HepG2 (cell line): ENCODE data around the gene DAPK1. TPM values are rescaled to one million over a fixed set of nuclear protein-coding genes. Genes with fewer than 3 reads are reported as not detected.

Experiments used
- ATAC-seq: fragments of 200-7000 bp; cut with Tn5 transposase; 3 replicates; pipeline ENCODE4 v1.9.1; 2020; ENCODE audit warnings: mild to moderate bottlenecking, moderate library complexity
- BruUV-seq: library from RNA; stranded (reverse); fragments of 400-500 nt; replicated peaks from 2 replicates; lab custom pipeline; 2021; lab: Mats Ljungman, UMichigan
- CTCF ChIA-PET: fragments of 300-600 bp; formaldehyde crosslinking; extraction: SDS; loops from one replicate; lab custom pipeline; 2021; ENCODE audit warnings: low total read pairs, inconsistent platforms, low intra/inter-chr PET ratio; lab: Yijun Ruan, JAX
- POLR2A ChIA-PET: fragments of 350-600 bp; sonication (Branson Sonifier 250); formaldehyde crosslinking; loops from one replicate; lab custom pipeline; 2020; ENCODE audit warnings: antibody characterized with exemption, inconsistent platforms; lab: Yijun Ruan, JAX
- DNase-seq: peaks from one replicate; pipeline ENCODE4 v3.0.0-alpha.2; 2015; ENCODE audit warnings: low spot score
- FAIRE-seq: peaks from 3 replicates; lab custom pipeline; 2011; peaks lifted over from hg19 to GRCh38; lab: Jason Lieb, UNC
- H2AFZ ChIP-seq: one replicate; pipeline ENCODE4 v1.6.1; 2011; ENCODE audit warnings: low read length, inconsistent platforms
- H3K27ac ChIP-seq: fragments of 300-600 bp; 3 replicates; pipeline ENCODE4 v1.8.0; 2011; ENCODE audit warnings: mixed run types, mild to moderate bottlenecking, mixed read lengths, low read length, inconsistent platforms; ENCODE audit not compliant: insufficient read depth; ENCODE audit errors: extremely low read length
- H3K27me3 ChIP-seq, 2 experiments: fragments of 200-600 bp in 1 of 2; 2 replicates in 1 of 2; 3 replicates in 1 of 2; pipeline versions ENCODE4 v1.6.0 to v1.8.0; 2011; ENCODE audit warnings: low read length in 2 of 2, mild to moderate bottlenecking in 2 of 2, moderate library complexity in 2 of 2, inconsistent platforms in 1 of 2; ENCODE audit not compliant: insufficient read depth in 2 of 2, control insufficient read depth in 1 of 2
- H3K36me3 ChIP-seq, 2 experiments: fragments of 200-600 bp in 1 of 2; replicated peaks in 1 of 2; 2 replicates in 1 of 2; 3 replicates in 1 of 2; pipeline versions ENCODE4 v1.5.1 to v1.8.0; 2011; ENCODE audit warnings: low read length in 2 of 2, inconsistent platforms in 1 of 2; ENCODE audit not compliant: insufficient read depth in 2 of 2, control insufficient read depth in 1 of 2
- H3K4me1 ChIP-seq: 2 replicates; pipeline ENCODE4 v1.5.1; 2012; ENCODE audit warnings: low read length, inconsistent platforms; ENCODE audit not compliant: insufficient read depth
- H3K4me2 ChIP-seq: 2 replicates; pipeline ENCODE4 v1.6.0; 2011; ENCODE audit warnings: low read depth, low read length, inconsistent platforms
- H3K4me3 ChIP-seq, 3 experiments: fragments of 200-600 bp in 1 of 3; sonication (generic), shearing (Covaris generic) in 1 of 3; replicated peaks in 1 of 3; 2 replicates each; pipeline ENCODE4 v1.5.1; 2011 to 2016; ENCODE audit warnings: low read length in 3 of 3, inconsistent platforms in 2 of 3, low read depth in 2 of 3, mild to moderate bottlenecking in 2 of 3, control low read depth in 1 of 3, mixed read lengths in 1 of 3; ENCODE audit not compliant: insufficient read depth in 1 of 3
- H3K79me2 ChIP-seq: one replicate; pipeline ENCODE4 v1.6.1; 2011; ENCODE audit warnings: low read length, inconsistent platforms; ENCODE audit not compliant: insufficient read depth
- H3K9ac ChIP-seq: 2 replicates; pipeline ENCODE4 v1.6.0; 2011; ENCODE audit warnings: mild to moderate bottlenecking, low read depth, low read length, inconsistent platforms; ENCODE audit not compliant: insufficient read depth
- H3K9me3 ChIP-seq: 2 replicates; pipeline ENCODE4 v1.5.1; 2012; ENCODE audit warnings: mild to moderate bottlenecking, low read length
- H4K20me1 ChIP-seq: 2 replicates; pipeline ENCODE4 v1.6.0; 2011; ENCODE audit warnings: inconsistent platforms, mild to moderate bottlenecking, low read length, moderate library complexity; ENCODE audit not compliant: insufficient read depth
- ATM ChIP-seq: fragments of 450-650 bp; IDR thresholded peaks from 2 replicates; pipeline ENCODE4 v1.7.1; 2017; ENCODE audit warnings: mild to moderate bottlenecking, borderline replicate concordance
- FOXA3 ChIP-seq: IDR thresholded peaks from 2 replicates; pipeline ENCODE4 v1.6.1; 2016; ENCODE audit warnings: missing genetic modification reagents, missing compliant biosample characterization
- GATAD2A ChIP-seq: IDR thresholded peaks from 2 replicates; pipeline ENCODE4 v1.6.1; 2016
- TGIF2 ChIP-seq: IDR thresholded peaks from 2 replicates; pipeline ENCODE4 v1.6.1; 2016; ENCODE audit warnings: control low read depth, missing compliant biosample characterization
- ZFP36L1 ChIP-seq: sonication (generic); formaldehyde crosslinking; IDR thresholded peaks from 2 replicates; pipeline ENCODE4 v1.8.0; 2022; ENCODE audit warnings: mild to moderate bottlenecking, missing genetic modification reagents, moderate library complexity
- ZNF275 ChIP-seq: sonication (generic); formaldehyde crosslinking; IDR thresholded peaks from 2 replicates; pipeline ENCODE4 v1.8.0; 2022; ENCODE audit warnings: missing genetic modification reagents, mild to moderate bottlenecking, inconsistent platforms, borderline replicate concordance
- ZNF343 ChIP-seq: sonication (generic); formaldehyde crosslinking; IDR thresholded peaks from 2 replicates; pipeline ENCODE4 v1.4.0; 2020; ENCODE audit warnings: mild to moderate bottlenecking, missing genetic modification reagents
- ZNF670 ChIP-seq: sonication (generic); formaldehyde crosslinking; IDR thresholded peaks from 2 replicates; pipeline ENCODE4 v1.8.0; 2022; ENCODE audit warnings: mild to moderate bottlenecking, missing genetic modification reagents, borderline replicate concordance
- WGBS: methylation state at CpG from one replicate; pipeline ENCODE4 v1.1.6; 2017; ENCODE audit warnings: low lambda C conversion rate; 5-methylcytosine and 5-hydroxymethylcytosine counted together
- in situ Hi-C: cut with HindIII; loops from 2 replicates; pipeline ENCODE4 v1.10.0; 2017; ENCODE audit warnings: low pct_unique_long_range_greater_than_20kb; ENCODE audit not compliant: extremely low pct_ligation_motif_present
- intact Hi-C: fragments of 100-400 bp; cut with micrococcal nuclease; formaldehyde crosslinking; loops from one replicate; pipeline ENCODE4 v1.10.0; 2022; ENCODE audit not compliant: unreplicated experiment
- polyA plus RNA-seq, 8 experiments: library from polyadenylated mRNA; depleted of rRNA in 3 of 8; stranded (reverse) in 7 of 8; unstranded in 1 of 8; fragments of >200 nt; fragmentation: Illumina TruSeq in 4 of 8; extraction: Trizol in 4 of 8; gene quantifications; 2 replicates each; pipeline versions ENCODE4 v1.2.1 to v1.2.3, GENCODE V29; 2011 to 2016; ENCODE audit warnings: low read depth in 4 of 8, missing spikeins in 1 of 8, mixed read lengths in 1 of 8; ENCODE audit not compliant: insufficient read depth in 1 of 8
- total RNA-seq, 5 experiments: library from RNA; depleted of rRNA; stranded (reverse); fragments of >200 nt; fragmentation: Illumina TruSeq; extraction: Trizol; gene quantifications; 2 replicates each; pipeline ENCODE4 v1.2.3, GENCODE V29; 2016; ENCODE audit warnings: low read depth in 1 of 5

Gene DAPK1
- total and polyA plus RNA-seq, 2 of the 13 experiments (the other 11 are each of a cell fraction or from before 2014, with no cell fraction given) = 35.7 to 35.9 TPM

GRCh38 chr9:87498811-87499360 lies 1.2 kb downstream of the DAPK1 start (continued):
- TF ChIP-seq ZFP36L1 (CRISPR knock-in tag) = no peak
- no peak for TF ChIP-seq ATM
- TF ChIP-seq ZNF343 = no peak
- TF ChIP-seq, all 625 proteins: peak for 11

GRCh38 chr9:87499424-87500017 lies 1.9 kb downstream of the DAPK1 start:
- Histone ChIP-seq H3K9ac (peak overlapping the region; percentile 81), H3K79me2 (peaks cover 47% of the 10 kb centered on the region), H3K9me3 (no peaks in the 10 kb centered on the region), H3K36me3 (no peaks in the 10 kb centered on the region), H2AFZ (no peak overlapping the region), H3K27me3 (no peaks in the 10 kb centered on the region), H3K4me2 (peak overlapping the region; percentile 95), H4K20me1 (no peaks in the 10 kb centered on the region; the same call in 1 of the 2 replicates), H3K4me1 (peaks cover 67% of the 10 kb centered on the region), H3K27ac (peak overlapping the region; percentile 86), H3K4me3 (peak overlapping the region; percentile 79 to 87 (median 85))
- WGBS = 8% methylated on average over 2 of the region's 2 CpGs
- CTCF ChIA-PET = interaction anchor here (1.3 kb wide), 1 partner anchor 163 kb away, joined by 3 read pairs; no protein-coding TSS in a partner anchor
- intact Hi-C loops (loop anchor here (1.0 to 5.0 kb wide), 4 partner anchors 71 to 163 kb away; no protein-coding TSS in a partner anchor), in situ Hi-C loops (loop anchor here (10.0 kb wide), 2 partner anchors 165 kb away; no protein-coding TSS in a partner anchor)
- TF ChIP-seq FOXA3 (CRISPR knock-in tag) = peak; percentile 8; the same call in 1 of the 2 replicates
- 0 out of 2 replicates have a peak, but pooled peaks have one; percentile 9 for TF ChIP-seq GATAD2A
- TF ChIP-seq ZNF670 = no peak
- no peak for TF ChIP-seq ZNF275 (CRISPR knock-in tag)
- 0 out of 2 replicates have a peak, but pooled peaks have one; percentile 10 for TF ChIP-seq TGIF2 (CRISPR knock-in tag)
- DNase-seq (no peak), FAIRE-seq (peak; percentile 36), ATAC-seq (no peak)
- POLR2A ChIA-PET = interaction anchor here (2.7 to 3.8 kb wide), 2 partner anchors 71 to 114 kb away, joined by 28 read pairs; no protein-coding TSS in a partner anchor
- BruUV-seq = no TSS peak
